Left ventricle myocardium inferior (tissue), 1 donor: ENCODE data around the gene TRPV6. TPM values are rescaled to one million over a fixed set of nuclear protein-coding genes. Genes with fewer than 3 reads are reported as not detected.

Source experiments
- DNase-seq: peaks from one replicate; pipeline ENCODE4 v3.0.0-alpha.2; 2020
- H3K27ac ChIP-seq: fragments of 200-600 bp; replicated peaks from 2 replicates; pipeline ENCODE4 v1.8.0; 2021
- H3K27me3 ChIP-seq: fragments of 200-600 bp; 2 replicates; pipeline ENCODE4 v1.8.0; 2021; ENCODE audit warnings: low read depth
- H3K36me3 ChIP-seq: fragments of 200-600 bp; 2 replicates; pipeline ENCODE4 v1.8.0; 2021
- H3K4me1 ChIP-seq: fragments of 200-600 bp; 2 replicates; pipeline ENCODE4 v1.8.0; 2021
- H3K4me3 ChIP-seq: fragments of 200-600 bp; 2 replicates; pipeline ENCODE4 v1.8.0; 2021; ENCODE audit warnings: mild to moderate bottlenecking, moderate library complexity
- H3K9me3 ChIP-seq: fragments of 200-600 bp; replicated peaks from 2 replicates; pipeline ENCODE4 v1.8.0; 2021
- CTCF ChIP-seq: fragments of 200-600 bp; IDR thresholded peaks from 2 replicates; pipeline ENCODE4 v1.8.0; 2021; ENCODE audit warnings: antibody characterized with exemption, mild to moderate bottlenecking, borderline replicate concordance
- intact Hi-C: fragments of 100-400 bp; cut with micrococcal nuclease; formaldehyde crosslinking; loops from one replicate; pipeline ENCODE4 v1.11.0; 2022
- total RNA-seq: library from RNA; stranded (reverse); fragmentation: NEBNext Ultra II Directional; extraction: Animal tissue kit (Norgen Biotek cat#: 25700); gene quantifications from one replicate; pipeline ENCODE4 v1.2.1, GENCODE V29; 2021
- donor health status: DM: no; HTN: yes; CAD: no; lungs with severe emphysema.

TRPV6 gene
- total RNA-seq, 1 donor from 2014 or later: not detected

- TF ChIP-seq CTCF: no peak
- Histone ChIP-seq H3K27ac (no peak overlapping the region), H3K27me3 (peaks cover 4% of the 10 kb centered on the region), H3K4me1 (no peaks in the 10 kb centered on the region), H3K9me3 (no peaks in the 10 kb centered on the region), H3K4me3 (no peak overlapping the region), H3K36me3 (no peaks in the 10 kb centered on the region)
- DNase-seq: no peak
- intact Hi-C loops: no loop called here
These were observed 43.2 kb downstream of the TRPV6 start for GRCh38 chr7:142842251-142842766.

GRCh38 chr7:142838461-142839213 lies 46.9 kb downstream of the TRPV6 start:
- DNase-seq: no peak
- no peaks in the 10 kb centered on the region for H3K4me1 ChIP-seq
- intact Hi-C loops: no loop called here

GRCh38 chr7:142836426-142836825 lies 49.1 kb downstream of the TRPV6 start:
- TF ChIP-seq CTCF: no peak

More at GRCh38 chr7:142838461-142839213, 46.9 kb downstream of the TRPV6 start:
- TF ChIP-seq CTCF: no peak
- no peaks in the 10 kb centered on the region for H3K9me3 ChIP-seq
- no peak overlapping the region for H3K4me3 ChIP-seq
- H3K36me3 ChIP-seq: no peaks in the 10 kb centered on the region
- H3K27me3 ChIP-seq: peaks cover 5% of the 10 kb centered on the region
- H3K27ac ChIP-seq: no peak overlapping the region

GRCh38 chr7:142835487-142835886 lies 50.1 kb downstream of the TRPV6 start:
- TF ChIP-seq CTCF: no peak
- Histone ChIP-seq H3K27me3 (peaks cover 9% of the 10 kb centered on the region), H3K4me1 (no peaks in the 10 kb centered on the region), H3K4me3 (no peak overlapping the region), H3K9me3 (no peaks in the 10 kb centered on the region), H3K36me3 (no peaks in the 10 kb centered on the region), H3K27ac (no peak overlapping the region)
- DNase-seq: no peak
- intact Hi-C loops: no loop called here

More at GRCh38 chr7:142836426-142836825, 49.1 kb downstream of the TRPV6 start:
- no peak for DNase-seq
- intact Hi-C loops: no loop called here
- H3K4me3 ChIP-seq: no peak overlapping the region
- H3K36me3 ChIP-seq: no peaks in the 10 kb centered on the region
- no peak overlapping the region for H3K27ac ChIP-seq
- peaks cover 5% of the 10 kb centered on the region for H3K27me3 ChIP-seq
- H3K4me1 ChIP-seq: no peaks in the 10 kb centered on the region
- no peaks in the 10 kb centered on the region for H3K9me3 ChIP-seq

GRCh38 chr7:142833174-142834048 lies 52.1 kb downstream of the TRPV6 start:
- intact Hi-C loops: no loop called here
- no peak for DNase-seq
- H3K9me3 ChIP-seq: no peaks in the 10 kb centered on the region
- TF ChIP-seq CTCF: no peak
- H3K27ac ChIP-seq: no peak overlapping the region
- H3K4me1 ChIP-seq: no peaks in the 10 kb centered on the region
- no peaks in the 10 kb centered on the region for H3K36me3 ChIP-seq
- no peak overlapping the region for H3K4me3 ChIP-seq
- H3K27me3 ChIP-seq: peaks cover 17% of the 10 kb centered on the region
